Measurements from ENCODE around the gene FIBCD1.
"Not testable (repeated sequence)": the region's sequence is repeated elsewhere in the genome, so short reads cannot be mapped to it uniquely, and the experiment has no call there.

The FIBCD1 gene

DNA sequence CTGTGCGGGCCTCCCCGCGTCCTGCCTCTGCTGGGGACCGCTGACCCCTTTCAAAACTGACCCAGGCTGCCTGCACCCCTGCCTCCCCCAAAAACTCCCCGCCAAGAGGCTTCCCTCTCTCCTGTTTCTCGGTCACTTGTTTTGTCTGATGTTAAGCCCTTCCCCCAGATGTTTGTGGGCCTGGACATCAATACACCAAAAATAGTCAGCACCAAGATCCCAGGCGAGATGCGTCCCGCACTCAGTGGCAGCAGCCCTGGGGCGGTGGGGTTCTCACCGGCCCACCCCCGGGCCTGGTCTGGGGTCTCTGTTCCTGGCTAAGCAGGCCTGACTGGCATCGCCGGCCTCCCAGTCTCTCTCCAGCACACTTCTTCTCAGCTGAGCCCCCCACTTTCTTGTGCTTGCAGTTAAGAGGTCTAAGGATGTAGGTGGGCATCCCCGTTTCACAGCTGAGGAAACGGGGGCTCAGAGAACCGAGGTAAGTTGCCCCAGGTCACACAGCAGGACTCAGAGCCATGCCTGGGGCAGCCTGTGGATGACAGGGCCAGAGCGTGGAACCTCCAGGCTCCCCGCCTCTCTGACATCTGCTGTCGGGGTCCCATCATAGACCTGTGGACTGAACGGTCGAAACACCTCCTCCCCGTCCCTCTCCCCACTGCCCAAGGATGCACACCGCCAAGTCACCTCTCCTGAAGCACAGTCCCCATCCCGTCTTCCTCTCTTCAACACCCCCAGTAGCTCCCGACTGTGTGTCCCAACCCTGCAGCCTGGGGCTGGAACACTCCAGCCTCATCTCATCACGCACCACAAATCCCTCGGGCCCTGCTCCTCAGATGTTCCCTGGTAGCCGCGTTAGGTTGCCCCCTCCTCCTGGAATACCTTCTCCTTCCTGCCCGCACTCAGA is 16.8 kb downstream of the FIBCD1 start:
- no peak for DNase-seq (ENCODE audit: low spot score)

DNA sequence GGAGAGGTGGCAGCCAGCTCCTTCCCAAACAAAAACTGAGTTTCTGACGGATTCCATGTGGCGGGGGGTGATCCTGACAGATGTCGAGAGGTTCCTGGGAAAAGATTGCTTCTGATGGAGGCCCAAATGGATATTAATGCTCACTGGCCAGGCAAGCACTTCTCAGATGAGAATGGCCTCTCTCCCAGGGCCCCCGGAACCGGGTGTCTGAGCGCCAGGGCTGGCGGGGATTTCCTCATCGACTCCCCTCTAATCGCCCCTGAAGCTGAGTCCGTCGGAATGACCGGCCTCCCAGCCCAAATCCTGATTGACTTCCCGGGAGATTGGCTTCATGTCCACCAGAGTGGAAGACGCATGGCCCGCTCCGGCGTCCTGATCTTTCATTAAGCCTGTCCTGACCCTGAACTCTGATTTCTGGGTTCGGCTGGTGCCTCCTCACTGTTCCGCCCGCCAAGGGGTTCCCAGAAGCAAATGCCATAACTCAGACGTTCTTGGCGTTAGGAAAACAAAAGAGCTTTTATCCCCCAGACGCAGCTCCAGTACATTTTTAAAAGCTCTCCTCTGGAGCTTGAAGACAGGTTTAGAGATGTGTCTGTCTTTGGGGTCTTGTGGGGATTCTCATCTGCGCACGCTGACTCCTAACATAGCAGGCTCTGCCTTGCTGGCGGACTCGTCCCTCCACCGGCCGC is 17.6 kb downstream of the FIBCD1 start:
- DNase-seq (ENCODE audit: low spot score) = no peak

DNA sequence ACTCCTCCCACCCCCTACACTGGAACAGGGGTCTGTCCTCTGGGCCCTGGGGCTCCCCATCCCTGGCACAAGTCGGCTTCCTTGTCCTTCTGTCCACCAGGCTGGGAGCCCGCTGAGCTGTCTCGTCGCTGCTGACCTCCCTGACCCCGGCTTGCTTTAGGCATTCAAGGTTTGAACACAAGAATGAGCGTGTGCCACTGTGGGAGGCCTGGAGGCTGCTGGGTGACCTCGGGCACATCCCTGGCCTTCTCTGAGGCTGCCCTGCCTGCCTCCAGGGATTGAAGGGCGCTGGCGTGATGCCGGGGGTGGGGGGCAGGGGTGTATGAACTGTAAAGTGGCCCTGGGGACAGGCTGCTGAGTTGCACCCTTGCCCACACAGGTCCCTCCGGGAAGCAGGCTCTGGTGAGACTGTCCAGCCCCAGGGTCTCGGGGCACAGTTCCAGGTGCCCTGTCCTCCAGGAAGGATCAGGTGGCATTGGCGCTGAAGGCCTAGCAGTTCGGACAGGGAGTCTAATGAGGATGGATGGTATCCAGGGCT is 18.2 kb downstream of the FIBCD1 start:
- DNase-seq (ENCODE audit: low spot score) = no peak

DNA sequence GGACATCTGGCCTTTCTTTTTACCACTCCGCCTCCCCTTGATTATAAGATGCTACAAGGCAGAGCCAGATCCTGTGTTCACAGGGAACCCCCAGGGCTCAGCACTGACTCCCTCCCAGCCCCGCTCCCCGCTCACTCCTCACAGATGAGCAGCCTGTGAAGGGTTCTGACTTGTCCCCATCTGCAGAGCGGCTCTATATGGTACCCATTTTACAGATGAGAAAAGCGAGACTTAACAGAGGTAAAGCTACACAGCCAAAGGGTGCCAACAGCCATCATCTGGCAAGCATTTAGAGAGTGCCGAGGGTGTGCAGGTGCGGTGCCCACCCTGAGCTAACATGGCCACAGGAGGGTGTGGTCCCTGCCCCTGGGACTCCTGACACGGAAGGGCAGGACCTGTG is 18.8 kb downstream of the FIBCD1 start:
- no peak for DNase-seq (ENCODE audit: low spot score)

DNA sequence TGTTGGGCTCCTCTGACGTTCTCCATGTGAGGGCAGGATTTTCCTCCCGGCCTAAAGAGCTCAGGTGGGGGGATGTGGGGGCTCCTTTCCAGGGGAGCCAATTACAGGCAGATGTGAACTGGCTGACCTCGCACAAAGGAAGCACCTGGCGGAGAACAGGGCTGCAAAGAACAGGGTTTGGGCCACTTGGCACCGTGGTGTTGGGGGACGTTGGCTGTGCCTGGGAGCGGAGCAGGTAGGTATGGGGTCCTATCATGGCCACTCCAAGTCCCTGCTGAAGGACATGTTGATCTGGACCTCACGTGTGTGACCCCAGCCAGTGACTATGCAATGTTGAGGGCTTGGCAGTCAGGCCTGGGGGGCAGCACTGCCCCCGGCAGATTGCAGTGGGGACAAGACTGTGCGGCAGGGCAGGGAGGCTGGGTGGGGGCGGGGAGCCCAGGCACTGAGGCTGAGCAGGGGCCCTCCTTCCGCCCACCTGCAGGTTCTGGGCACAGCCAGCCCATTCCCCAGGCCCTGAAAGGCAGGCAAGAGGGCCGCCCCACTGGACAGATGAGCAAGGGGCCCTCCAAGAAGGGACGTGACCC is 19.4 kb downstream of the FIBCD1 start:
- no peak for DNase-seq (ENCODE audit: low spot score)

DNA sequence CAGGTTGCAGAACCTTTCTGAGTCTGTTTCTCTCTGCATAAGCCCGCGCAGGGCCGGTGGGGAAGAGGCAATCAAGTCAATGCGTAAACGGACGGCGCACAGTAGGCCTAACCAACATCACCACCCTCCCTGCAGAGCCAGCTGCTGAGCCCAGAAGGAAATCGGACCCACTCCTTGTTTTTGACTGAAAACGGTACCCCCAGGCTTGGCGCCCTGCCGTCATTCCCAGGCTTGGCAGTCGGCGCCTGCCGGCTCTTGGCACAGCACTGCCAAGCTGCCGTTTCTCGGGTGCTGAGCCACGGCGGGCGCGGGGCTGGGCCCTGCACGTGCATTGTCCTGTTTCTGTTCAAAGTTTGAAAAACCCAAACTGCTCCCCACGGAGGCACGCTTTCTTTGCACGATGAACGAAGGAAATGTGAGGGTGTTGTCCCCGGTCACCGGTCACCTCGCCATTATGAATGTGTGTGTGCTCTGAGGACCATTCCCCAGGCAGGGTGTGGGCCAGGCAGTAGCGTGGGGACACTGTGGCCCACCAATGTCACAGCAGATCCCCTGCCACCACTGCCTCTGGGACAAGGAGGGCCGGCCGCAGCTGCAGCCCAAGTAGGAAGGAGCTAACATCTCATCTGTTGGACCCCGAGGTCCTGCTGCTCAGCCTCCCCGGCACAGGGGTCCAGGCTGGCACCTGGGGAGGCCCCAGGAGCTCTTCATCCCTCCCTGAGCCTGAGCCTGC is 20.1 kb downstream of the FIBCD1 start:
- peak; percentile 67 for DNase-seq (ENCODE audit: low spot score)

DNA sequence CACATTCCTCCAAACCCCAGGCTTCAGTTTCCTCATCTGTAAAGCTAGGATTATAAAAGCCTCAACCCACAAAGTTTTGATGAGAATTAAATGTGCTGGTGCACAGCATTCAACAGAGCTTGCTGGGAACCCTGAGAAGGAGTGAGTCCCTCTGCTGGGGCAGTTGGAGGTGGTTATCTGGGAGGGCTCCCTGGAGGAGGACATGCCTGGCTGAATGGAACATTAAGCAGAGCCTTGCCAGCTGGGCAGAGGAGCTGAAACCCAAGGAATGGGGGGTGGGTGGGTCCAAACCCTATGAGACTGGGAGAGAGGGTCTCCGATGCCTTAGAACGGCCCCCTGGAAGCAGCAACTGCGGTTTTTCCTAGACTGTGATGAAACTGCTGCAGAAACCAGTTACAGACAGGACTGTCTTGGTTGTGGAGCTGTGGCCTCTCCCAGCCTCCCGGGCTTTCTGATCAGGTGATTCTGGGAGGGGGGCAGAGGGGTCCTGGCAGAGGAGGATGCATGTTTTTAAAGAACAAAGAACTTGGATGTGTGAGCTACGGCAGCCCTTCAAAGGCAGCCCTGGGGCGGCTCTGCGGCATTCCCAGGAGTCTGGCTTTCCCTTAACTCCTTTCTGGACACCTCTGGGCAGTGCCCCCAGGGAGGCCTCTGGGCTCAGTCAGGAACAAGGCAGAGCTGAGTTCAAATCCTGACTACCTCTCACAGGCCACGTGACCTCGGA is 20.8 kb downstream of the FIBCD1 start:
- no peak for DNase-seq (ENCODE audit: low spot score)

DNA sequence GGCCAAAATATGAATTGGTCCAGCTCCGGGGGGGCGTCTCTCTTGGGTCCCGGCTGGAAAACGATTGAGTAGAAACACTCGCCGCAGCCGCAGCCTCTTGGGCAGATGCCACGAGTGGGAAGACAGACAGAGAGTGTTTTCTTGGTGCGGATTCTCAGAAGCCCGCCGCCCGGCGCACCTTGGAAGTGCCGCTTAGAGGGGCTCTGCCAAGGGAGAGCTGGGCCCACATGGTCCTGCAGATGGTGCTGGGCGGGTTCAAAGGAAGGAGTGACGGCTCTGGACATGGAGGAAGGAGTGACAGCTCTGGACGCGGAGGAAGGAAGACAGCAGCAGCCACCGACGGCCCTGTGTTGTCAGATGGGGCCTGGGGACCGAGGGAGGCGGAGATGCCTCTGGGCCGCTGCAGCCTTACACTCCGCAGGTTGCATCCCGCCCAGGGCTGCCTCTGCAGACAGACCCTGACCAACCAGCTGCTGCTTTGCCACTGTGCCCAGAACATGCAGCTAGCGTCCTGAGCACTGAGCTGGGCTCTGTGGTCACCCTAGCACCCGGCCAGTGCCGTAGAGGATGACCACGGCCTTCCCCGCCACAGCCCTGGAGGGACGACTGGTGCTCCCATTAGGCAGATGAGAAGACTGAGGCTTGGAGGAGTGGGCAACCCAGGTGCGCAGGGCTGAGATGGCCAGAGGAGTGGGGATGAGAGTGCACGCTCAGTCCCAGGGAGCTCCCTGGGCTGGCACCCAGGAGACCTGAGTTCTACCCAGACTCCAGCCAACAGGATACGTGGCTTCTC is 21.7 kb downstream of the FIBCD1 start:
- DNase-seq (ENCODE audit: low spot score) = no peak

DNA sequence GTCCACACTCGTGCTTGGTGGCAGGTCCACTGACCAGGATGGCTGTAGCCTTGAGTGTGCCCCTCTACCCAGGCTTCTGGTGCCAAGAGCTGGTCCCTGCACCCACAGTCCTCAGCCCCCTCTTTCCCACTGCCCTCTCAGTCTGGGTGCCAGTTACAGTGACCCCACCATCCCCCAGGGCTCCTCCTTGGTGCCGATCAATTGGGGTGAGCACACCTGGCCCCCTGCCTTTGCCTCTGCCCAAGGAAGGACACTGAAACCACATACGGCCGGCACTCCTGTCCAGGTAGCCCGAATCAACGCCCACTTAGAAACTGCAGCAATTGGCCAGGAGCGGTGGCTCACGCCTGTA is 24.0 kb downstream of the FIBCD1 start:
- DNase-seq (ENCODE audit: low spot score) = no peak

DNA sequence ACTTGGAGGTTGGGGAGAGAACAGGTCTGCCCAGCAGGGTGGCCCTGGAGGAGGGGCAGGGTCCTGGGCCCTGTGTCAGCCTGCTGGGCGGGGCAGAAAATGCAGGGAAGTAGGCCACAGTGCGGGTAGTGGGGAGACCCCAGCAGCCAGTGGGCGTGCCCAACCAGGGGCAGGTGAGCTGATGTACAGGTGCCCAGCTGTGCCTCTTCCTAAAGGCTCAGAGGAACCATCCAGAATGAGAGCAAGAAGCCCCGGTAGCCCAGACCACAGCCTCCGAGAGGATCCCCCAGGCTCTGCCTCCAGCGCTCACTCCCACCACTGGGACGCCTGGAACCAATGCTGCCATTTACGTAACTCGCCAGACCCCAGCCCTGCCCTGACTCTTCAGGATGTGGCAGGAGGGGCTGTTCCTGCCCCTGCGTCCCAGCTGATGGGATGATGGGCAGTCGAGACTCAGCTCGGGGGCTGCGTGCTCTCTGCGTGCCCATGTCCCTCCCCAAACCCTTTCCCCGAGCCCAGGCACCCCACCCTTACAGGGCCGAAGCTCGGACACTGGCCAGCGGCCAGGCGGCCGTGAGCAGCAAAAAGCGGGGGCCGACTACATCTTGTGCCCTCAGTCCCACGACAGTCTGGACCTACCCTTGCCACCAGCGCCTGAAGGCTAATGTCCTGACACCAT is 24.5 kb downstream of the FIBCD1 start:
- DNase-seq (ENCODE audit: low spot score) = no peak

DNA sequence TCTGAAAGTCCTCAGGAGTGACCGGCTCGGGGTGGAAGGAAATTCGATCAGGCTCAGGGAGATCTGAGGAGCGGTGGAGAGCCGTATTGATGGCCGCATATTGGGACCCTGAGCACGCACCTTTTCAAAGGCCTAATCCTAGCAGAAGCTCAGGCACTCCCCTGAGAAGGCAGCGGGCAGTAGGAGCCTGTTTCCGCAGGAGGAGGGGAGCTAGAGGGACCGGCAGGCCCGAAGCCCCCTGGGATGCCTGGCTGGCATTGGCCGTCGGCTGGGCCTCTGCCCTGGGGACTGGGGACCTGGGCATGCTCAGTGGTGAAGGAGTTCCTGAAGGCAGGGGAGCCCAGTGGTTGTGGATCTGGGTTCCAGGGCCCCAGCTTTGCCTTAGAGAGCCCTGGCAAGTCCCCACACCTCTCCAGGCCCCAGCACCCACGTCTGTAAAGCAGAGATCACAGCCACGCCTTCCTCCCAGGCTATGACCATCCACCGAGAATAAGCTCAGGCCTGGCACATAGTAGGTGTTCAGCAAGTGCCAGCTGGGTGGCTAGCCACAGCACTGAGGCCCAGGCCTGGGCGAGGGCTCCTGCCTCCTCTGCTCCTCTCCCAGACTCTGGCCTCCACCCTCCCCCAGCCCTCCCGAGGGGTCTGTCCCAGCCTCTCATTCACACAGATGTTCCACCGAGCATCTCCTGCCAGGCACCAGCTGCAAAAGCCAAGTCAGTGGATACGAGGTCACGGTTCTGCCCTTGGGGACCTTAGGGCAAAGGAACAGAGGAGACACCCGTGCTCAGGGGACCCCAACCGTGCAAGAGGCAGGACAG is 25.2 kb downstream of the FIBCD1 start:
- no peak for DNase-seq (ENCODE audit: low spot score)

DNA sequence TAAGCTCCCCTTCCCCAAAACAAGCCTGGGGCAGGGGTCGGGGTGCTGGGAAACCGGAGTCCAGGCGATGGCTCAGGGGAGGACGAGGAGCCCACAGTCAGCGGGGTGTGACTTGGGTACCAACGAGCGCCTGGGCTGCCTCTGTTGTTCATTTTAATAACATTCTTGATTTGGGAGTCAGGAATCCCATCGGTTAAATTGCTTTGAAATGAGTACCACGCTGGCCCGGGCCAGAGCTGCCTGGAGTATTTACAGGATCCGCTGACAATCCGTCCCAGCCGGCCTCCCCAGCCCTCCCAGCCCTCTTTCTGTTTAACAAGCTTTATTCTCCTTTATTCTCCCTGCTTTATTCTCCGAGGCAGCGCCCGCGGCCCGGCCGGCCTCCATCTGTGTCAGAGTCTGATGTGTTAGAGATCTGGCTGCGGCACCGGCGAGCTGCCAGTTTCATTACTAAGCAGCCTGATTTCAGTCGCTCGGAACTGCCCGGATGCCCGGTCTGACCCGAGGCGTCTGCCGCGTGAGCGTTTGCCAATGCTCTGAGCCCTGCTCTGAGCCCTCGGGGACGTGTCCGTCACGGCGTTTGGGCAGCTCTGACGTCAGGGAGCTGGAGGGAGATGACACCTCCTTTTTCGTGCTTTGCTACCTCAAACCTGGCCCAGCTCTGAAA is 26.0 kb downstream of the FIBCD1 start:
- peak; percentile 48 for DNase-seq (ENCODE audit: low spot score)

DNA sequence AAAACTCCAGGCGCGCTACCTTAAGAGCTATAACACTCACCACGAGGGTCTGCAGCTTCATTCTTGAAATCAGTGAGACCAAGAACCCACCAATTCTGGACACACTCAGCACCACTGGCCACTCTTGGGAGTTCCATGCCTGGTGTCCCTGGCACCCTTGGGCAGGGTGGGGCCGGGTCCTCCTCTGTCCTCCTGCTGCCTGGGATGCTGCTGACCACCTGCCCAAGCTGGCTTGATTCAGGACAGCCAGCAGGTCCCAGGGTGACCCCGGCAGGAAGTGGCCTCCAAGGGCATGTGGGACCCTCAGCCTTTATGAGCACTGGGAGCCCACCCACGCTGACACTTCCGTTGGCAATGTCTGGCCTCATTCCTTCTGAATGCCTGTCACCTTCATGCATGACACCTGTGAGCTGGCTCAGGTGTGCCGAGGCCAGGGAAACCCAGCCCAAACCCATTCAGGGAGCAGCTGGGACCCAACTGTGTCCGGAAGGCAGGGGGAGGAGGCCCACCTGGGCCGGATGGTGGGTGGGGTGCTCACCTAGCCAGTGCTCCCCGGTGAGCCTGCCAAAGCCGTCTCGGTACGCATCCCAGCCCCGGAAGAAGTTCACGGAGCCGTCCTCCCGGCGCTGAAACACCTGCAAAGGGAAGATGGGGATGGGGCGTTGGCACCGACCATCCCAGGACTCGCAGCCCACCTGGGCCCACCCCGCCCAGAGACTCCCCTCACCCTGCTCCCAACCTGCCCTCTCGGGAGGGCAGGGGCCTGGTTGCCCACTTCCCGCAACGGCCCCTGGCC is 27.6 kb downstream of the FIBCD1 start:
- DNase-seq (ENCODE audit: low spot score) = no peak

DNA sequence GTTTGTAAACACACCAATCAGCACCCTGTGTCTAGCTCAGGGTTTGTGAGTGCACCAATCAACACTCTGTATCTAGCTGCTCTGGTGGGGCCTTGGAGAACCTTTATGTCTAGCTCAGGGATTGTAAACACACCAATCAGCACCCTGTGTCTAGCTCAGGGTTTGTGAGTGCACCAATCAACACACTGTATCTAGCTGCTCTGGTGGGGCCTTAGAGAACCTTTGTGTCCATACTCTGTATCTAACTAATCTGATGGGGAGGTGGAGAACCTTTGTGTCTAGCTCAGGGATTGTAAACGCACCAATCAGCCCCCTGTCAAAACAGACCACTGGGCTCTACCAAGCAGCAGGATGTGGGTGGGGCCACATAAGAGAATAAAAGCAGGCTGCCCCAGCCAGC is 28.4 kb downstream of the FIBCD1 start:
- not testable (repeated sequence) for DNase-seq (ENCODE audit: low spot score)

DNA sequence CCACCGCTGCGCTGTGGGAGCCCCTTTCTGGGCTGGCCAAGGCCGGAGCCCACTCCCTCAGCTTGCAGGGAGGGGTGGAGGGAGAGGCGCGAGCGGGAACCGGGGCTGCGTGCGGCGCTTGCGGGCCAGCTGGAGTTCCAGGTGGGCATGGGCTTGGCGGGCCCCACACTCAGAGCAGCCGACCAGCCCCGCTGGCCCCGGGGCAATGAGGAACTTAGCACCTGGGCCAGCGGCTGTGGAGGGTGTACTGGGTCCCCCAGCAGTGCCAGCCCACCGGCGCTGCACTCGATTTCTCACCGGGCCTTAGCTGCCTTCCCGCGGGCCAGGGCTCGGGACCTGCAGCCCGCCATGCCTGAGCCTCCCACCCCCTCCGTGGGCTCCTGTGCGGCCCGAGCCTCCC is 29.0 kb downstream of the FIBCD1 start:
- DNase-seq (ENCODE audit: low spot score) = not testable (repeated sequence)

DNA sequence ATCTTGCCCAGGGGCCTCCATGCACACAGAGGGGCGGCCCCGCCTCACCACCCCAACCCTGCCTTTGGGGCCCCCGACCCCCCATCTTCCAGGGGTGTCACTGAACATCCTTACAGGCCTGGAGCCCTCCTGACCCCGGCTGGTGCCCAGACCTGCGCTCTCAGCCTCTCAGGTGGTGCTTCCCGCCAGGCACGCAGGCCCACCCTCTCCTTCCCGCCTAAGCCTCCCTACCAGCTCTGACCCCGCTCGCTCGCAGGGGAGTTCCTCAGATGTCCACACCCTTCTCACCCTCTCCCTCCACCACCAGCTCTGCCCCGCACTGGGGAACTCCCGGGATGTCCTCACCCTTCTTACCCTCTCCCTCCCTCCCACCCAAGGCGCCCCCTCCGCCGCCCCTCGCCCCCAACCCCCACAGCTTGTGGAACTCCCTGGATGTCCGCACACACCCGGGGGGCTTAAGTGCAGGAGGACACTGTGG is 30.1 kb downstream of the FIBCD1 start:
- no peak for DNase-seq (ENCODE audit: low spot score)

DNA sequence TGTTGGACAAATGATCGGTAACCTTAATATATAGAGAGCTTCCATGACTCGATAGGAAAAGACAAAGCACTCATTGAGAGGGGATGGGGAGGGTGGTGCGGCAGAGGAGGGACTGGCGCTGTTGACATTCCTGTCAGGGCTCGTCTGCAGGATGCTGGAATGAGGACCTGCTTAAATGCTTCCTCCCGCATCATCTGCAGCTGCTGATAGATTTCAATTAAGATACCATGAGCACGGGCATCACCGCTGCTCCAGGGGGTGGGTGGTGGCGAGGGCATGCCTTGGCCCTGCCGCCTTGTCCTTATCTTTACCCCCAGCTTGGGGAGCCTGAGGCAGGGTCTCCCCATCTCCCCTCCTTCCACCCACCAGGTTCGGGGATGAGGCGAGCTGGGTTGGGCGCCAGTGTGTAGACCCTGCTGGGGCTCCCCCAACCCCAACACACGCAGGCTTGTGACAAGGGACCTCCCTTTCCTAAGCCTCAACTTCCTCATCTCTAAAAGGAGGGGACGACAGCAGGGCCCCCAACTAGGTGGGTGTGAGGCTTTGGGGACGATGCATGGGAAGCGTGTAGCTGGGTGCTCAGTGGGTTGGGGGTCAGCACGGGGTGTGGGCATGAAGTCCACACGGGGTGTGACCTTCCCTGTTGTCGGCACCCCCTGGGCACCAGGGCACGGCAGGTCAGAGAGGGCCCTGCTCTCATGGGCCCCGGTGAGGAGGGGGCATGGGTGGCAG is 30.7 kb downstream of the FIBCD1 start:
- no peak for DNase-seq (ENCODE audit: low spot score)
